ENCODE measurements around the gene VRTN. TPM values are rescaled to one million over a fixed set of nuclear protein-coding genes. Genes with fewer than 3 reads are reported as not detected.

The VRTN gene
- total RNA-seq, 1 experiment from 2014 or later: 104 TPM

DNA sequence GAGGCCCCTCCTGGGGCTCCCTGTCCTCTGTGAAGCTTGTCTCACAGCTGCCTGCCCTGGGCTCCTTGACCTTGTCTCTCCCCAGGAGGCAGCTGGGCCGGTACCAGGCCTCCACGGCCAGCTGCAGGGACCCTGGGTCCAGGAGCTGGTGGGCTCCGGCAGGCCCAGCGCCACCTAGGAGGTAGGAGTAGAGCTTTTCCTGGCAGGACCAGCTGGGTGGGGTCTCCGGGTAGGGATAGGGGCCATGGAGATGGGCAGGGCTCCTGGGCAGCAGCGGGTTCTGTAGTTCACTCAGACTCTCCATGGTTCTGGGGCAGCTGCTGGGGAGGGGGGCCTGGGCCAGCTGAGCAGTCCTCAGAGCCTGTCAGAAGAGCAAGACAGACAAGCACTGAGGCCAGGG lies 61.2 kb downstream of the VRTN start:
- Mint-ChIP-seq H3K27ac (no peak overlapping the region), H3K27me3 (ENCODE audit: low read depth) (peaks cover 2% of the 10 kb centered on the region), H3K36me3 (ENCODE audit: insufficient read depth in 1 of 3, low read depth in 3 of 3) (no peaks in the 10 kb centered on the region), H3K4me3 (no peak overlapping the region), H3K4me1 (peaks cover 17 to 18% of the 10 kb centered on the region in 2 experiments), H3K9me3 (no peaks in the 10 kb centered on the region)
- Histone ChIP-seq H3K27ac (ENCODE audit: insufficient read length, low read depth, low read length) (no peak overlapping the region), H3K9ac (ENCODE audit: extremely low read depth, insufficient read length, low read length) (no peak overlapping the region), H3K79me2 (ENCODE audit: insufficient read depth, low read length) (no peaks in the 10 kb centered on the region), H4K5ac (ENCODE audit: insufficient read length, low read depth, low read length) (no peak overlapping the region), H3K27me3 (ENCODE audit: insufficient read depth, low read length) (no peaks in the 10 kb centered on the region), H2AK5ac (ENCODE audit: insufficient read length, low read length) (no peak overlapping the region), H2BK20ac (ENCODE audit: low read depth, low read length, poor library complexity, severe bottlenecking) (no peak overlapping the region), H3K4me2 (ENCODE audit: insufficient read depth, insufficient read length, low read length) (no peak overlapping the region), H3K79me1 (ENCODE audit: insufficient read depth, low read depth, low read length, poor library complexity, severe bottlenecking) (no peaks in the 10 kb centered on the region), H3K23me2 (ENCODE audit: insufficient read length, low read depth, low read length, poor library complexity, severe bottlenecking) (no peaks in the 10 kb centered on the region), H3K9me3 (ENCODE audit: control insufficient read depth, low read depth, low read length) (no peaks in the 10 kb centered on the region), H4K8ac (replicated peaks; ENCODE audit: insufficient read length, low read depth, low read length) (no peak overlapping the region), H2BK15ac (ENCODE audit: low read depth, low read length) (no peak overlapping the region; the same call in 1 of the 2 replicates), H2AFZ (ENCODE audit: low read length) (no peak overlapping the region), H3K4ac (ENCODE audit: low read depth, low read length) (no peak overlapping the region), H4K20me1 (ENCODE audit: control insufficient read depth, insufficient read depth, insufficient read length) (no peaks in the 10 kb centered on the region), H3K14ac (ENCODE audit: insufficient read depth, low read length) (no peak overlapping the region), H2BK12ac (ENCODE audit: insufficient read length, low read depth, low read length) (no peak overlapping the region), H3T11ph (ENCODE audit: low read length) (no peak overlapping the region), H3K23ac (ENCODE audit: insufficient read length, low read depth, low read length) (no peak overlapping the region), H3K56ac (ENCODE audit: insufficient read length, low read depth, low read length) (no peak overlapping the region), H2BK5ac (ENCODE audit: insufficient read length, low read length) (no peak overlapping the region), H3K4me1 (ENCODE audit: insufficient read depth, low read length) (peaks cover 5% of the 10 kb centered on the region; the same call in 1 of the 2 replicates), H4K91ac (ENCODE audit: insufficient read length, low read depth, low read length) (no peak overlapping the region), H3K18ac (ENCODE audit: insufficient read length, low read depth, low read length) (no peak overlapping the region), H2BK120ac (ENCODE audit: low read depth, low read length, poor library complexity, severe bottlenecking) (no peak overlapping the region)
- WGBS (ENCODE audit: extremely low coverage, insufficient read length, low lambda C conversion rate): no CpG with 5 or more reads among the region's 6 CpGs
- DNase-seq: no peak
- TF ChIP-seq, protein P1, sequence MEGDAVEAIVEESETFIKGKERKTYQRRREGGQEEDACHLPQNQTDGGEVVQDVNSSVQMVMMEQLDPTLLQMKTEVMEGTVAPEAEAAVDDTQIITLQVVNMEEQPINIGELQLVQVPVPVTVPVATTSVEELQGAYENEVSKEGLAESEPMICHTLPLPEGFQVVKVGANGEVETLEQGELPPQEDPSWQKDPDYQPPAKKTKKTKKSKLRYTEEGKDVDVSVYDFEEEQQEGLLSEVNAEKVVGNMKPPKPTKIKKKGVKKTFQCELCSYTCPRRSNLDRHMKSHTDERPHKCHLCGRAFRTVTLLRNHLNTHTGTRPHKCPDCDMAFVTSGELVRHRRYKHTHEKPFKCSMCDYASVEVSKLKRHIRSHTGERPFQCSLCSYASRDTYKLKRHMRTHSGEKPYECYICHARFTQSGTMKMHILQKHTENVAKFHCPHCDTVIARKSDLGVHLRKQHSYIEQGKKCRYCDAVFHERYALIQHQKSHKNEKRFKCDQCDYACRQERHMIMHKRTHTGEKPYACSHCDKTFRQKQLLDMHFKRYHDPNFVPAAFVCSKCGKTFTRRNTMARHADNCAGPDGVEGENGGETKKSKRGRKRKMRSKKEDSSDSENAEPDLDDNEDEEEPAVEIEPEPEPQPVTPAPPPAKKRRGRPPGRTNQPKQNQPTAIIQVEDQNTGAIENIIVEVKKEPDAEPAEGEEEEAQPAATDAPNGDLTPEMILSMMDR (conservative IDR thresholded peaks at IDR 0.05): no peak

Other genes with a start within 250 kb of the VRTN start
- not detected in 2 replicates for gene VSX2, start 109.0 kb upstream of the VRTN start, total RNA-seq (2021)
- 79.1 and 80.9 TPM in 2 replicates for gene ABCD4, start 45.5 kb upstream of the VRTN start, total RNA-seq (2021)
- gene SYNDIG1L, start 77.7 kb downstream of the VRTN start, total RNA-seq (2021): 0.22 and 0.33 TPM in 2 replicates
- 133 and 137 TPM in 2 replicates for gene NPC2, start 144.8 kb downstream of the VRTN start, total RNA-seq (2021)
- 36.3 and 37.5 TPM in 2 replicates for gene ISCA2, start 145.3 kb downstream of the VRTN start, total RNA-seq (2021)